ENCODE results near the gene PYGL.
"Not testable (repeated sequence)": the region's sequence is repeated elsewhere in the genome, so short reads cannot be mapped to it uniquely, and the experiment has no call there.

The PYGL gene

GRCh38 chr14:50926851-50927386 lies 17.4 kb downstream of the PYGL start:
- H3K4me3 ChIP-seq (ENCODE audit: low read length) = no peak overlapping the region
- TF ChIP-seq, protein P1, sequence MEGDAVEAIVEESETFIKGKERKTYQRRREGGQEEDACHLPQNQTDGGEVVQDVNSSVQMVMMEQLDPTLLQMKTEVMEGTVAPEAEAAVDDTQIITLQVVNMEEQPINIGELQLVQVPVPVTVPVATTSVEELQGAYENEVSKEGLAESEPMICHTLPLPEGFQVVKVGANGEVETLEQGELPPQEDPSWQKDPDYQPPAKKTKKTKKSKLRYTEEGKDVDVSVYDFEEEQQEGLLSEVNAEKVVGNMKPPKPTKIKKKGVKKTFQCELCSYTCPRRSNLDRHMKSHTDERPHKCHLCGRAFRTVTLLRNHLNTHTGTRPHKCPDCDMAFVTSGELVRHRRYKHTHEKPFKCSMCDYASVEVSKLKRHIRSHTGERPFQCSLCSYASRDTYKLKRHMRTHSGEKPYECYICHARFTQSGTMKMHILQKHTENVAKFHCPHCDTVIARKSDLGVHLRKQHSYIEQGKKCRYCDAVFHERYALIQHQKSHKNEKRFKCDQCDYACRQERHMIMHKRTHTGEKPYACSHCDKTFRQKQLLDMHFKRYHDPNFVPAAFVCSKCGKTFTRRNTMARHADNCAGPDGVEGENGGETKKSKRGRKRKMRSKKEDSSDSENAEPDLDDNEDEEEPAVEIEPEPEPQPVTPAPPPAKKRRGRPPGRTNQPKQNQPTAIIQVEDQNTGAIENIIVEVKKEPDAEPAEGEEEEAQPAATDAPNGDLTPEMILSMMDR (conservative IDR thresholded peaks at IDR 0.05; ENCODE audit: low read length) = no peak
- DNase-seq (ENCODE audit: low read depth) = no peak

GRCh38 chr14:50924843-50925242 lies 19.4 kb downstream of the PYGL start:
- H3K4me3 ChIP-seq (ENCODE audit: low read length) = no peak overlapping the region
- DNase-seq (ENCODE audit: low read depth) = no peak
- TF ChIP-seq, protein P1 (conservative IDR thresholded peaks at IDR 0.05; ENCODE audit: low read length) = no peak

DNA sequence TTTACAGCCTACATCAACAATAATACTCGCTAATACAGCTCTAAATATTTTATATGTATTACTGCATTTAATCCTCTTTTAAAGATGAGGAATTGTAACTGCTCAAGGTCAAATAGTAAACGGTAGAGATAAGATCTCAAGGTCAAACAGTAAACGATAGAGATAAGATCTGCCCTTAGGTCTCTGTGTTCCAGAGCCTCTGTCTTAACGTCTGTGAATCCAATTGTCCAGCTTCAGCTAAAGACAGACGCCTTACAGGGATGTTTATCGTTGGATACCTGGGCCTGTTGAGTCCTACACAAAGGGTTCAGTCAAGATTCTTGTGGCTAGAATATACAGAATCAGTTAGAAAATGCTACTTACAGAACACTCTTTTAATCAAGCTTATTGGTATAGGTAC lies 20.0 kb downstream of the PYGL start:
- DNase-seq (ENCODE audit: low read depth) = no peak
- no peak overlapping the region for H3K4me3 ChIP-seq (ENCODE audit: low read length)
- TF ChIP-seq, protein P1 (conservative IDR thresholded peaks at IDR 0.05; ENCODE audit: low read length) = no peak

GRCh38 chr14:50922803-50923202 lies 21.5 kb downstream of the PYGL start:
- no peak for DNase-seq (ENCODE audit: low read depth)
- TF ChIP-seq, protein P1 (conservative IDR thresholded peaks at IDR 0.05; ENCODE audit: low read length) = no peak
- H3K4me3 ChIP-seq (ENCODE audit: low read length) = no peak overlapping the region

- DNase-seq (ENCODE audit: low read depth) = peak; percentile 93
- H3K4me3 ChIP-seq (ENCODE audit: low read length) = no peak overlapping the region
- TF ChIP-seq, protein P1 (conservative IDR thresholded peaks at IDR 0.05; ENCODE audit: low read length) = no peak
Observed at GRCh38 chr14:50920482-50921230, 23.6 kb downstream of the PYGL start.

DNA sequence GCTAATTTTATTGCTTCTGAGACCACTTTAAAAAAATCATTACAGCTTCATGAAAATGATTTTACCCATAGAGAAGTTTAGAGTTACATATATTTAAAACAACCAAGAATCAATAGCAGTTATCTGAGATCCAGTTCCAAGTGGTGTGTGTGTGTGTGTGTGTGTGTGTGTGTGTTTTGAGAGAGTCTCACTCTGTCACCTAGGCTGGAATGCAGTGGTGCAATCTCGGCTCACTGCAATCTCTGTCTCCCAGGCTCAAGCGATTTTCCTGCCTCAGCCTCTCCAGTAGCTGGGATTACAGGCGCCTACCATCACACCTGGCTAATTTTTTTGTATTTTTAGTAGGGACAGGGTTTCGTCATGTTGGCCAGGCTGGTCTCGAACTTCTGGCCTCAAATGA lies 24.8 kb downstream of the PYGL start:
- H3K4me3 ChIP-seq (ENCODE audit: low read length) = not testable (repeated sequence)
- peak; percentile 47 for DNase-seq (ENCODE audit: low read depth)

- no peak for DNase-seq (ENCODE audit: low read depth)
Observed at GRCh38 chr14:50917449-50917848, 26.8 kb downstream of the PYGL start.

More at GRCh38 chr14:50917449-50917848, 26.8 kb downstream of the PYGL start:
- TF ChIP-seq, protein P1 (conservative IDR thresholded peaks at IDR 0.05; ENCODE audit: low read length) = no peak
- H3K4me3 ChIP-seq (ENCODE audit: low read length) = no peak overlapping the region

Measured in AG10803 (cell line).